22Rv1 (cell line): Measurements from ENCODE around the gene CES5A.

Experiments used
- CTCF ChIP-seq: fragments of 450-650 bp; IDR thresholded peaks from 2 replicates; pipeline ENCODE4 v1.5.1; 2017; ENCODE audit warnings: mild to moderate bottlenecking
- ZFX ChIP-seq: fragments of 450-650 bp; IDR thresholded peaks from 2 replicates; pipeline ENCODE4 v1.6.1; 2017; ENCODE audit warnings: antibody characterized with exemption, borderline replicate concordance

GRCh38 chr16:55861288-55861687, 13.9 kb downstream of the CES5A start:
- TF ChIP-seq CTCF (no peak), ZFX (no peak)
